Neural cell (in vitro differentiated cells): Measurements from ENCODE around the gene EXD2. TPM values are rescaled to one million over a fixed set of nuclear protein-coding genes. Genes with fewer than 3 reads are reported as not detected.

Experiments used
- H2AFZ ChIP-seq: fragments of 200-600, 300-800 bp; sonication (generic), shearing (Covaris generic); 2 replicates; pipeline ENCODE4 v1.6.0; 2014; ENCODE audit warnings: low read depth, mild to moderate bottlenecking, antibody characterized with exemption, low read length, moderate library complexity
- H3F3A ChIP-seq: fragments of 200-600 bp; shearing (Covaris generic); 2 replicates; pipeline ENCODE4 v1.6.1; 2016; ENCODE audit warnings: mild to moderate bottlenecking, moderate library complexity, mixed read lengths, antibody characterized with exemption, low read length; ENCODE audit not compliant: insufficient read depth, poor library complexity, severe bottlenecking
- H3K27ac ChIP-seq: fragments of 200-600, 300-800 bp; sonication (generic), shearing (Covaris generic); 2 replicates; pipeline ENCODE4 v1.5.1; 2014; ENCODE audit warnings: mild to moderate bottlenecking, low read length, moderate library complexity
- H3K27me3 ChIP-seq: fragments of 300-800, 200-600 bp; sonication (generic), shearing (Covaris generic); 2 replicates; pipeline ENCODE4 v1.6.0; 2014; ENCODE audit warnings: mild to moderate bottlenecking, low read depth, low read length, moderate library complexity; ENCODE audit not compliant: insufficient read depth
- H3K36me3 ChIP-seq: fragments of 300-800, 200-600 bp; sonication (generic), shearing (Covaris generic); 2 replicates; pipeline ENCODE4 v1.5.1; 2014; ENCODE audit warnings: mild to moderate bottlenecking, antibody characterized with exemption, low read length, moderate library complexity; ENCODE audit not compliant: insufficient read depth
- H3K4me2 ChIP-seq: fragments of 300-800, 200-600 bp; sonication (generic), shearing (Covaris generic); 2 replicates; pipeline ENCODE4 v1.6.0; 2014; ENCODE audit warnings: mild to moderate bottlenecking, low read length
- H3K4me3 ChIP-seq: fragments of 300-800, 200-600 bp; sonication (generic), shearing (Covaris generic); 2 replicates; pipeline ENCODE4 v1.5.1; 2014; ENCODE audit warnings: mild to moderate bottlenecking, low read length, moderate library complexity
- H3K79me2 ChIP-seq: fragments of 200-600 bp; shearing (Covaris generic); replicated peaks from 2 replicates; pipeline ENCODE4 v1.6.0; 2014; ENCODE audit warnings: mild to moderate bottlenecking, low read length, moderate library complexity; ENCODE audit not compliant: insufficient read depth
- H3K9ac ChIP-seq: fragments of 300-800, 200-600 bp; sonication (generic), shearing (Covaris generic); 2 replicates; pipeline ENCODE4 v1.6.1; 2016; ENCODE audit warnings: mild to moderate bottlenecking, low read length, mixed read lengths
- H3K9me2 ChIP-seq: fragments of 200-600 bp; shearing (Covaris generic); 2 replicates; pipeline ENCODE4 v1.6.1; 2016; ENCODE audit warnings: mild to moderate bottlenecking, low read length, mixed read lengths; ENCODE audit not compliant: insufficient read depth
- H3K9me3 ChIP-seq: fragments of 200-600, 300-800 bp; sonication (generic), shearing (Covaris generic); 2 replicates; pipeline ENCODE4 v1.6.1; 2016; ENCODE audit warnings: mild to moderate bottlenecking, mixed run types, low read length, moderate library complexity, mixed read lengths
- H4K20me1 ChIP-seq: fragments of 200-600 bp; shearing (Covaris generic); 2 replicates; pipeline ENCODE4 v1.6.1; 2016; ENCODE audit warnings: mild to moderate bottlenecking, mixed run types; ENCODE audit not compliant: insufficient read depth
- CTCF ChIP-seq: fragments of 450-650 bp; IDR thresholded peaks from 2 replicates; pipeline ENCODE4 v1.5.1; 2014; ENCODE audit warnings: antibody characterized with exemption, mild to moderate bottlenecking, moderate library complexity; ENCODE audit not compliant: poor library complexity, severe bottlenecking
- EP300 ChIP-seq: fragments of 450-650 bp; conservative IDR thresholded peaks from 2 replicates; pipeline ENCODE4 v1.6.1; 2014; ENCODE audit warnings: antibody characterized with exemption, mild to moderate bottlenecking, moderate library complexity; ENCODE audit not compliant: poor library complexity, severe bottlenecking
- EZH2 ChIP-seq: fragments of 200-600, 300-800 bp; shearing (Covaris generic), sonication (generic); IDR thresholded peaks from 2 replicates; pipeline ENCODE4 v1.6.1; 2014; ENCODE audit warnings: antibody characterized with exemption, low read length, borderline replicate concordance, mild to moderate bottlenecking; ENCODE audit not compliant: insufficient read depth, poor library complexity, severe bottlenecking
- MXI1 ChIP-seq: fragments of 450-650 bp; conservative IDR thresholded peaks from 2 replicates; pipeline ENCODE4 v1.6.1; 2014; ENCODE audit warnings: antibody characterized with exemption, mild to moderate bottlenecking; ENCODE audit not compliant: poor library complexity, severe bottlenecking
- POLR2AphosphoS5 ChIP-seq: IDR thresholded peaks from 2 replicates; pipeline ENCODE4 v1.6.1; 2012
- RAD21 ChIP-seq: fragments of 450-650 bp; conservative IDR thresholded peaks from 2 replicates; pipeline ENCODE4 v1.6.1; 2014; ENCODE audit warnings: antibody characterized with exemption, mild to moderate bottlenecking, moderate library complexity
- REST ChIP-seq: IDR thresholded peaks from 2 replicates; pipeline ENCODE4 v1.6.1; 2012; ENCODE audit warnings: borderline replicate concordance
- SMC3 ChIP-seq: fragments of 450-650 bp; conservative IDR thresholded peaks from 2 replicates; pipeline ENCODE4 v1.6.1; 2014; ENCODE audit warnings: antibody characterized with exemption, mild to moderate bottlenecking, moderate library complexity; ENCODE audit not compliant: poor library complexity
- TAF1 ChIP-seq: IDR thresholded peaks from 2 replicates; pipeline ENCODE4 v1.6.1; 2012; ENCODE audit warnings: low read depth
- polyA plus RNA-seq: library from polyadenylated mRNA; depleted of rRNA; stranded (reverse); fragments of >200 nt; gene quantifications from 2 replicates; pipeline ENCODE4 v1.2.3, GENCODE V29; 2014

Gene EXD2
- polyA plus RNA-seq, 1 donor from 2014 or later: 43.3 TPM

GRCh38 chr14:69142101-69142500 is 49.2 kb upstream of the EXD2 start:
- Histone ChIP-seq H4K20me1 (no peaks in the 10 kb centered on the region), H3K27ac (no peak overlapping the region), H3K4me3 (no peak overlapping the region), H3K79me2 (peaks cover 51% of the 10 kb centered on the region), H3K9ac (no peak overlapping the region), H2AFZ (no peak overlapping the region), H3K36me3 (no peaks in the 10 kb centered on the region), H3K27me3 (no peaks in the 10 kb centered on the region), H3F3A (no peaks in the 10 kb centered on the region), H3K4me2 (no peak overlapping the region), H3K9me3 (no peaks in the 10 kb centered on the region), H3K9me2 (no peaks in the 10 kb centered on the region)
- no peak for TF ChIP-seq TAF1
- no peak for TF ChIP-seq CTCF
- TF ChIP-seq MXI1: no peak
- no peak for TF ChIP-seq EZH2
- TF ChIP-seq EP300: no peak
- TF ChIP-seq REST: no peak
- no peak for TF ChIP-seq SMC3
- TF ChIP-seq RAD21: no peak
- TF ChIP-seq POLR2AphosphoS5: no peak

GRCh38 chr14:69149461-69150244 is 41.6 kb upstream of the EXD2 start:
- TF ChIP-seq CTCF: no peak
- H3K79me2 ChIP-seq: peaks cover 60% of the 10 kb centered on the region
- no peaks in the 10 kb centered on the region for H3K9me3 ChIP-seq
- H3K9me2 ChIP-seq: no peaks in the 10 kb centered on the region
- H3K4me3 ChIP-seq: peak overlapping the region; percentile 92
- no peak overlapping the region for H2AFZ ChIP-seq
- no peaks in the 10 kb centered on the region for H3K27me3 ChIP-seq
- no peak overlapping the region for H3K27ac ChIP-seq
- H3F3A ChIP-seq: no peaks in the 10 kb centered on the region
- H4K20me1 ChIP-seq: no peaks in the 10 kb centered on the region
- no peaks in the 10 kb centered on the region for H3K36me3 ChIP-seq
- H3K4me2 ChIP-seq: no peak overlapping the region
- H3K9ac ChIP-seq: no peak overlapping the region
